K562 (cell line): ENCODE measurements around the gene CLNK. TPM values are rescaled to one million over a fixed set of nuclear protein-coding genes. Genes with fewer than 3 reads are reported as not detected.

ENCODE experiments used
- ATAC-seq: fragments of 200-7000 bp; cut with Tn5 transposase; 3 replicates; pipeline ENCODE4 v1.9.1; 2020; ENCODE audit warnings: moderate library complexity
- BruUV-seq: library from RNA; stranded (reverse); fragments of 400-500 nt; replicated peaks from 2 replicates; lab custom pipeline; 2021; lab: Mats Ljungman, UMichigan
- CTCF ChIA-PET: fragments of 300-600 bp; formaldehyde crosslinking; extraction: SDS; loops from one replicate; lab custom pipeline; 2021; ENCODE audit warnings: low intra/inter-chr PET ratio; lab: Yijun Ruan, JAX
- POLR2A ChIA-PET: fragments of 300-600, 350-650 bp; sonication (Branson Sonifier 250); formaldehyde crosslinking; extraction: SDS; loops from one replicate; lab custom pipeline; 2021; ENCODE audit warnings: antibody characterized with exemption, inconsistent platforms; lab: Yijun Ruan, JAX
- DNase-seq, 4 experiments: peaks; one replicate each; pipeline versions ENCODE4 v3.0.0 to v3.0.0-alpha.2; 2011 to 2018; ENCODE audit warnings: low spot score in 3 of 4, mixed read lengths in 3 of 4; ENCODE audit errors: extremely low read depth in 1 of 4
- FAIRE-seq: peaks from 2 replicates; lab custom pipeline; 2011; peaks lifted over from hg19 to GRCh38; lab: Jason Lieb, UNC
- H2AFZ ChIP-seq: 2 replicates; pipeline ENCODE4 v1.6.0; 2011; ENCODE audit warnings: low read depth, low read length, control low read depth, inconsistent platforms
- H3K27ac ChIP-seq: fragments of 200-600 bp; 3 replicates; pipeline ENCODE4 v1.8.0; 2011; ENCODE audit warnings: low read depth, mild to moderate bottlenecking, control low read depth, inconsistent platforms, low read length, moderate library complexity, mixed read lengths; ENCODE audit errors: extremely low read depth
- H3K27me3 ChIP-seq, 2 experiments: fragments of 300-600 bp in 1 of 2; 2 replicates in 1 of 2; 3 replicates in 1 of 2; pipeline versions ENCODE4 v1.6.0 to v1.8.0; 2011; ENCODE audit warnings: inconsistent platforms in 2 of 2, low read length in 2 of 2, mild to moderate bottlenecking in 1 of 2, mixed read lengths in 1 of 2, moderate library complexity in 1 of 2; ENCODE audit not compliant: control insufficient read depth in 2 of 2, insufficient read depth in 2 of 2
- H3K36me3 ChIP-seq: fragments of 300-600 bp; 3 replicates; pipeline ENCODE4 v1.8.0; 2011; ENCODE audit warnings: mild to moderate bottlenecking, low read length, inconsistent platforms; ENCODE audit not compliant: control insufficient read depth, insufficient read depth
- H3K4me1 ChIP-seq, 2 experiments: fragments of 200-600 bp in 1 of 2; replicated peaks in 1 of 2; 2 replicates in 1 of 2; 3 replicates in 1 of 2; pipeline versions ENCODE4 v1.5.1 to v1.8.0; 2011; ENCODE audit warnings: inconsistent platforms in 2 of 2, low read length in 2 of 2, mild to moderate bottlenecking in 1 of 2, mixed read lengths in 1 of 2, moderate library complexity in 1 of 2; ENCODE audit not compliant: control insufficient read depth in 2 of 2, insufficient read depth in 2 of 2
- H3K4me2 ChIP-seq: 2 replicates; pipeline ENCODE4 v1.6.1; 2011; ENCODE audit warnings: low read length, control low read depth, inconsistent platforms, mixed read lengths; ENCODE audit not compliant: insufficient read depth
- H3K4me3 ChIP-seq: fragments of 200-600 bp; sonication (generic), shearing (Covaris generic); 2 replicates; pipeline ENCODE4 v1.5.1; 2016; ENCODE audit warnings: control low read depth, inconsistent platforms
- H3K79me2 ChIP-seq: fragments of 200-600 bp; 3 replicates; pipeline ENCODE4 v1.8.0; 2011; ENCODE audit warnings: low read length, inconsistent platforms; ENCODE audit not compliant: control insufficient read depth, insufficient read depth
- H3K9ac ChIP-seq, 2 experiments: 2 replicates each; pipeline versions ENCODE4 v1.6.0 to v1.6.1; 2011; ENCODE audit warnings: low read depth in 2 of 2, low read length in 2 of 2, control low read depth in 1 of 2, inconsistent platforms in 1 of 2, mild to moderate bottlenecking in 1 of 2, mixed read lengths in 1 of 2; ENCODE audit not compliant: insufficient read depth in 1 of 2
- H3K9me1 ChIP-seq: one replicate; pipeline ENCODE4 v1.6.0; 2011; ENCODE audit warnings: inconsistent platforms, mild to moderate bottlenecking, low read length, moderate library complexity; ENCODE audit not compliant: control insufficient read depth, insufficient read depth
- H3K9me3 ChIP-seq: replicated peaks from 2 replicates; pipeline ENCODE4 v1.5.1; 2011; ENCODE audit warnings: low read depth, low read length, inconsistent platforms; ENCODE audit not compliant: control insufficient read depth, insufficient read depth
- H4K20me1 ChIP-seq: replicated peaks from 2 replicates; pipeline ENCODE4 v1.6.1; 2011; ENCODE audit warnings: low read length, inconsistent platforms, mixed read lengths; ENCODE audit not compliant: control insufficient read depth, insufficient read depth
- CBFB ChIP-seq: sonication (generic); formaldehyde crosslinking; IDR thresholded peaks from 2 replicates; pipeline ENCODE4 v1.4.0; 2020; ENCODE audit warnings: mild to moderate bottlenecking, missing genetic modification reagents
- DNMT1 ChIP-seq: fragments of 450-650 bp; IDR thresholded peaks from 2 replicates; pipeline ENCODE4 v1.6.1; 2016; ENCODE audit warnings: antibody characterized with exemption, mild to moderate bottlenecking
- IFI16 ChIP-seq: fragments of 250-450 bp; sonication (Bioruptor Pico); IDR thresholded peaks from 2 replicates; pipeline ENCODE4 v2.1.2; 2022; ENCODE audit warnings: mild to moderate bottlenecking, inconsistent platforms
- LARP7 ChIP-seq: fragments of 450-650 bp; IDR thresholded peaks from 2 replicates; pipeline ENCODE4 v1.6.1; 2016
- MCM5 ChIP-seq: fragments of 450-650 bp; IDR thresholded peaks from 2 replicates; pipeline ENCODE4 v1.6.1; 2016; ENCODE audit warnings: low read depth
- NR3C1 ChIP-seq: sonication (generic); formaldehyde crosslinking; IDR thresholded peaks from 2 replicates; pipeline ENCODE4 v1.8.1; 2022; ENCODE audit warnings: missing genetic modification reagents
- RBM15 ChIP-seq: fragments of 200-400 bp; formaldehyde crosslinking; IDR thresholded peaks from 2 replicates; pipeline ENCODE4 v1.6.1; 2018; ENCODE audit warnings: mild to moderate bottlenecking, low read length, moderate library complexity; ENCODE audit not compliant: insufficient read depth
- SRSF7 ChIP-seq: fragments of 200-400 bp; formaldehyde crosslinking; optimal IDR thresholded peaks from 2 replicates; pipeline ENCODE3; 2017; ENCODE audit warnings: mild to moderate bottlenecking, low read depth, low read length
- THAP7 ChIP-seq: fragments of 250-450 bp; sonication (Bioruptor Pico); IDR thresholded peaks from 2 replicates; pipeline ENCODE4 v1.5.0; 2021
- ZNF212 ChIP-seq: fragments of 450-650 bp; formaldehyde crosslinking; IDR thresholded peaks from 2 replicates; pipeline ENCODE4 v1.4.0; 2020; ENCODE audit warnings: mild to moderate bottlenecking
- ZNF511 ChIP-seq: sonication (generic); formaldehyde crosslinking; IDR thresholded peaks from 2 replicates; pipeline ENCODE4 v1.8.0; 2022; ENCODE audit warnings: mild to moderate bottlenecking, missing genetic modification reagents
- WGBS: fragments of 100-300 bp; shearing (Covaris generic); methylation state at CpG from one replicate; pipeline ENCODE4 v1.1.6; 2016; ENCODE audit warnings: low coverage, mixed read lengths; ENCODE audit not compliant: insufficient coverage; ENCODE audit errors: missing lambda C conversion rate; 5-methylcytosine and 5-hydroxymethylcytosine counted together
- in situ Hi-C: fragments of 300-500 bp; cut with MboI; formaldehyde crosslinking; loops from 4 replicates; pipeline ENCODE4 v1.15.0; 2018; ENCODE audit warnings: inconsistent platforms, mixed read lengths
- intact Hi-C: fragments of 100-400 bp; cut with micrococcal nuclease; formaldehyde crosslinking; loops from 2 replicates; pipeline ENCODE4 v1.14.2; 2022
- polyA plus RNA-seq, 8 experiments: library from polyadenylated mRNA; depleted of rRNA in 4 of 8; stranded (reverse) in 5 of 8; unstranded in 3 of 8; fragments of >200 nt; fragmentation: Nextera tagmentation in 2 of 8; fragmentation: Illumina TruSeq in 1 of 8; extraction: Ambion mirVana in 2 of 8; extraction: Trizol in 1 of 8; gene quantifications; 2 replicates each; pipeline versions ENCODE4 v1.2.1 to v1.2.3, GENCODE V29; 2011 to 2014; ENCODE audit warnings: inconsistent platforms in 1 of 8, missing spikeins in 1 of 8
- total RNA-seq, 7 experiments: library from RNA; depleted of rRNA in 6 of 7; stranded (reverse); fragments of >200 nt in 6 of 7; fragmentation: Illumina TruSeq in 2 of 7; extraction: Trizol in 2 of 7; gene quantifications; 2 replicates each; pipeline versions ENCODE4 v1.2.1 to v1.2.3, GENCODE V29; 2011 to 2021; ENCODE audit warnings: low replicate concordance in 1 of 7

The CLNK gene
- total and polyA plus RNA-seq, 9 of the 15 experiments (the other 6 are each of a cell fraction or from before 2014, with no cell fraction given) = not detected

- Histone ChIP-seq H3K9ac (no peak overlapping the region), H3K9me3 (no peaks in the 10 kb centered on the region), H3K4me2 (no peak overlapping the region), H3K27me3 (peaks cover 0 to 4% of the 10 kb centered on the region in 2 experiments; a peak in 1 of 5 replicates), H3K79me2 (no peaks in the 10 kb centered on the region), H3K4me3 (no peak overlapping the region), H3K9me1 (no peaks in the 10 kb centered on the region), H3K36me3 (no peaks in the 10 kb centered on the region), H4K20me1 (no peaks in the 10 kb centered on the region), H2AFZ (no peak overlapping the region), H3K27ac (no peak overlapping the region), H3K4me1 (no peaks in the 10 kb centered on the region)
- intact Hi-C loops = no loop called here
- DNase-seq (no peak), ATAC-seq (no peak), FAIRE-seq (no peak)
- CTCF ChIA-PET = no interaction called here
- 1% methylated on average over 4 of the region's 4 CpGs for WGBS
- BruUV-seq = no TSS peak
- POLR2A ChIA-PET = no interaction called here
- in situ Hi-C loops = no loop called here
- TF ChIP-seq ZNF511 (no peak), IFI16 (CRISPR knock-in tag) (no peak), RBM15 (no peak), ZNF212 (CRISPR knock-in tag) (no peak), CBFB (CRISPR knock-in tag) (no peak), LARP7 (no peak), THAP7 (CRISPR knock-in tag) (no peak), SRSF7 (no peak), DNMT1 (no peak), MCM5 (no peak), NR3C1 (no peak)
Observed at GRCh38 chr4:10722957-10723356, 38.4 kb upstream of the CLNK start.
